GM21360 (cell line): ENCODE data around the gene PEX19.

Experiments
- ATAC-seq: cut with Tn5 transposase; IDR thresholded peaks from one replicate; pipeline ENCODE4 v1.9.1; 2021; ENCODE audit warnings: mild to moderate bottlenecking, moderate library complexity; ENCODE audit not compliant: unreplicated experiment

PEX19 gene

GRCh38 chr1:160239582-160240299, 45.2 kb downstream of the PEX19 start:
- no peak for ATAC-seq

- no peak for ATAC-seq
Measured at GRCh38 chr1:160238408-160238807, 46.5 kb downstream of the PEX19 start.

- ATAC-seq = no peak
Measured at GRCh38 chr1:160237558-160237957, 47.4 kb downstream of the PEX19 start.

GRCh38 chr1:160236806-160237205, 48.1 kb downstream of the PEX19 start:
- ATAC-seq = no peak

- ATAC-seq = no peak
Measured at GRCh38 chr1:160232911-160233310, 52.0 kb downstream of the PEX19 start.

- ATAC-seq = no peak
Measured at GRCh38 chr1:160228431-160228830, 56.5 kb downstream of the PEX19 start.

- ATAC-seq = no peak
Measured at GRCh38 chr1:160227561-160227960, 57.4 kb downstream of the PEX19 start.

- ATAC-seq = no peak
Measured at GRCh38 chr1:160227034-160227433, 57.9 kb downstream of the PEX19 start.
